T1000 (cell line): ENCODE data around the gene ARHGAP21.

Experiments used
- DNase-seq: peaks from one replicate; lab custom pipeline; 2025; ENCODE audit warnings: mixed read lengths; lab: John Stamatoyannopoulos, UW

The ARHGAP21 gene

GRCh38 chr10:24722676-24723385 is 856 bp downstream of the ARHGAP21 start:
- DNase-seq = no peak

- DNase-seq = no peak
Observed at GRCh38 chr10:24722131-24722675, 1.5 kb downstream of the ARHGAP21 start.

- no peak for DNase-seq
Observed at GRCh38 chr10:24721229-24722106, 2.2 kb downstream of the ARHGAP21 start.

- no peak for DNase-seq
Observed at GRCh38 chr10:24720096-24720495, 3.6 kb downstream of the ARHGAP21 start.

GRCh38 chr10:24718031-24718855 is 5.4 kb downstream of the ARHGAP21 start:
- DNase-seq = no peak

- DNase-seq = no peak
Observed at GRCh38 chr10:24716295-24716694, 7.4 kb downstream of the ARHGAP21 start.

GRCh38 chr10:24715246-24715769 is 8.4 kb downstream of the ARHGAP21 start:
- no peak for DNase-seq

GRCh38 chr10:24713086-24713485 is 10.6 kb downstream of the ARHGAP21 start:
- no peak for DNase-seq

GRCh38 chr10:24711465-24711864 is 12.2 kb downstream of the ARHGAP21 start:
- no peak for DNase-seq

- no peak for DNase-seq
Observed at GRCh38 chr10:24708081-24708480, 15.6 kb downstream of the ARHGAP21 start.

GRCh38 chr10:24707445-24707844 is 16.2 kb downstream of the ARHGAP21 start:
- DNase-seq = no peak

GRCh38 chr10:24706479-24707118 is 17.1 kb downstream of the ARHGAP21 start:
- peak; percentile 30 for DNase-seq

- no peak for DNase-seq
Observed at GRCh38 chr10:24703700-24704099, 20.0 kb downstream of the ARHGAP21 start.

GRCh38 chr10:24701447-24701846 is 22.2 kb downstream of the ARHGAP21 start:
- DNase-seq = no peak

GRCh38 chr10:24700948-24701347 is 22.7 kb downstream of the ARHGAP21 start:
- DNase-seq = no peak

- no peak for DNase-seq
Observed at GRCh38 chr10:24698270-24698669, 25.4 kb downstream of the ARHGAP21 start.

GRCh38 chr10:24697080-24697479 is 26.6 kb downstream of the ARHGAP21 start:
- no peak for DNase-seq

GRCh38 chr10:24695452-24695851 is 28.2 kb downstream of the ARHGAP21 start:
- no peak for DNase-seq

- DNase-seq = no peak
Observed at GRCh38 chr10:24694086-24694485, 29.6 kb downstream of the ARHGAP21 start.

- no peak for DNase-seq
Observed at GRCh38 chr10:24690961-24691512, 32.6 kb downstream of the ARHGAP21 start.

- DNase-seq = no peak
Observed at GRCh38 chr10:24685958-24686540, 37.6 kb downstream of the ARHGAP21 start.
